Mucosa of descending colon (tissue), 3 donors: ENCODE measurements around the gene CDH4. TPM values are rescaled to one million over a fixed set of nuclear protein-coding genes. Genes with fewer than 3 reads are reported as not detected.
A peak's percentile ranks its signal among the peaks of the same experiment; 100 is the strongest.

Source experiments
- ATAC-seq: fragments of 200-7000 bp; cut with Tn5 transposase; one replicate; pipeline ENCODE4 v1.9.1; 2020; ENCODE audit warnings: mild to moderate bottlenecking, moderate library complexity
- DNase-seq, 3 donors: peaks; one replicate each; pipeline ENCODE4 v3.0.0-alpha.2; 2020
- H3K36me3 ChIP-seq: fragments of 200-600 bp; one replicate; pipeline ENCODE4 v1.8.0; 2021; ENCODE audit warnings: low read depth, mild to moderate bottlenecking
- H3K4me1 ChIP-seq: fragments of 200-600 bp; one replicate; pipeline ENCODE4 v1.8.0; 2021; ENCODE audit warnings: low read depth, mild to moderate bottlenecking
- H3K4me3 ChIP-seq: fragments of 200-600 bp; one replicate; pipeline ENCODE4 v1.8.0; 2021; ENCODE audit warnings: mild to moderate bottlenecking
- H3K9me3 ChIP-seq: fragments of 200-600 bp; one replicate; pipeline ENCODE4 v1.8.0; 2021; ENCODE audit warnings: mild to moderate bottlenecking
- intact Hi-C, 2 donors: fragments of 100-400 bp; cut with DNase I in 1 of 2; cut with micrococcal nuclease in 1 of 2; formaldehyde crosslinking; loops; one replicate each; pipeline versions ENCODE4 v1.11.0 to v1.11.1; 2022; cut with DNase I, micrococcal nuclease
- total RNA-seq, 3 donors: library from RNA; stranded (reverse); fragmentation: NEBNext Ultra II Directional in 2 of 3; extraction: Animal tissue kit (Norgen Biotek cat#: 25700) in 2 of 3; gene quantifications; one replicate each; pipeline versions ENCODE4 v1.2.1 to v1.2.4, GENCODE V29; 2021 to 2023
- TF ChIP-seq, protein P1 (sequence below): fragments of 200-600 bp; IDR thresholded peaks from one replicate; pipeline ENCODE4 v1.8.0; 2022; ENCODE audit warnings: antibody characterized with exemption, mild to moderate bottlenecking
- donor health status: DM: no; HTN: no; CAD: no; lungs with moderate emphysema.
- donor health status: DM: no; HTN: no; CAD: no.
- donor health status: DM: no; HTN: yes; CAD: no.

The CDH4 gene
- total RNA-seq, 3 donors from 2014 or later: 0.16 TPM; not detected in 2

- Histone ChIP-seq H3K36me3 (no peaks in the 10 kb centered on the region), H3K9me3 (no peaks in the 10 kb centered on the region), H3K4me1 (no peaks in the 10 kb centered on the region), H3K4me3 (no peak overlapping the region)
- ATAC-seq: no peak
- DNase-seq: no peak
- TF ChIP-seq, protein P1, sequence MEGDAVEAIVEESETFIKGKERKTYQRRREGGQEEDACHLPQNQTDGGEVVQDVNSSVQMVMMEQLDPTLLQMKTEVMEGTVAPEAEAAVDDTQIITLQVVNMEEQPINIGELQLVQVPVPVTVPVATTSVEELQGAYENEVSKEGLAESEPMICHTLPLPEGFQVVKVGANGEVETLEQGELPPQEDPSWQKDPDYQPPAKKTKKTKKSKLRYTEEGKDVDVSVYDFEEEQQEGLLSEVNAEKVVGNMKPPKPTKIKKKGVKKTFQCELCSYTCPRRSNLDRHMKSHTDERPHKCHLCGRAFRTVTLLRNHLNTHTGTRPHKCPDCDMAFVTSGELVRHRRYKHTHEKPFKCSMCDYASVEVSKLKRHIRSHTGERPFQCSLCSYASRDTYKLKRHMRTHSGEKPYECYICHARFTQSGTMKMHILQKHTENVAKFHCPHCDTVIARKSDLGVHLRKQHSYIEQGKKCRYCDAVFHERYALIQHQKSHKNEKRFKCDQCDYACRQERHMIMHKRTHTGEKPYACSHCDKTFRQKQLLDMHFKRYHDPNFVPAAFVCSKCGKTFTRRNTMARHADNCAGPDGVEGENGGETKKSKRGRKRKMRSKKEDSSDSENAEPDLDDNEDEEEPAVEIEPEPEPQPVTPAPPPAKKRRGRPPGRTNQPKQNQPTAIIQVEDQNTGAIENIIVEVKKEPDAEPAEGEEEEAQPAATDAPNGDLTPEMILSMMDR: no peak
- intact Hi-C loops: no loop called here
Measured at GRCh38 chr20:61922936-61923335, 670.9 kb downstream of the CDH4 start.

DNA sequence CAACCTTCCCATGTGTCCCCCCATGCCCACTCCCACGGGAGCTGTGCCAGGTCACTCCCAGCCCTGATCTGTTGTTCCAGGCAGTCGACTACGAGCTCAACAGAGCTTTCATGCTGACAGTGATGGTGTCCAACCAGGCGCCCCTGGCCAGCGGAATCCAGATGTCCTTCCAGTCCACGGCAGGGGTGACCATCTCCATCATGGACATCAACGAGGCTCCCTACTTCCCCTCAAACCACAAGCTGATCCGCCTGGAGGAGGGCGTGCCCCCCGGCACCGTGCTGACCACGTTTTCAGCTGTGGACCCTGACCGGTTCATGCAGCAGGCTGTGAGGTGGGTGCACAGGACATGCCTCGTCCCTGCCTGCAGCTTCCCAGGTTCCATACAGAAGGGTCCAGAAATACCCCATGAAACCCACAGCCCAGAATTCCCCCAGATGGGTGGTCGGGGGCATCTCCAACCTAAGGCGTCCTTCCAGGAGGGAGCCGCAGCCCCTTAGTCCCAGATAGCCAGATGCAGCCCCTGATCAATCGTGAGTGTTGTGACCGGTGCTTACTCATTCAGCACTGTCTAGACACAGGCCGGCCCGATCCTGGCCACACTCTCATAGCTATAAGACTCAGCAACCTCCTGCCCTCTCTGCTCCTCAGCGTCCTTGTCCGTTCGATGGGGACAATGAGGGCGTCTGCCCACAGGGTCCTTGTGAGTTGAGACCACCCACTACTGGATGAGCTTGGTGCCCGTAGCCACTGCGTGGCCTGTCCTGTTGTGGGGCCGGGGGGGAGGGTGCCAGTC is 671.5 kb downstream of the CDH4 start:
- TF ChIP-seq, protein P1: no peak
- Histone ChIP-seq H3K4me3 (no peak overlapping the region), H3K36me3 (no peaks in the 10 kb centered on the region), H3K9me3 (no peaks in the 10 kb centered on the region), H3K4me1 (no peaks in the 10 kb centered on the region)
- DNase-seq (no peak), ATAC-seq (no peak)
- intact Hi-C loops: no loop called here

DNA sequence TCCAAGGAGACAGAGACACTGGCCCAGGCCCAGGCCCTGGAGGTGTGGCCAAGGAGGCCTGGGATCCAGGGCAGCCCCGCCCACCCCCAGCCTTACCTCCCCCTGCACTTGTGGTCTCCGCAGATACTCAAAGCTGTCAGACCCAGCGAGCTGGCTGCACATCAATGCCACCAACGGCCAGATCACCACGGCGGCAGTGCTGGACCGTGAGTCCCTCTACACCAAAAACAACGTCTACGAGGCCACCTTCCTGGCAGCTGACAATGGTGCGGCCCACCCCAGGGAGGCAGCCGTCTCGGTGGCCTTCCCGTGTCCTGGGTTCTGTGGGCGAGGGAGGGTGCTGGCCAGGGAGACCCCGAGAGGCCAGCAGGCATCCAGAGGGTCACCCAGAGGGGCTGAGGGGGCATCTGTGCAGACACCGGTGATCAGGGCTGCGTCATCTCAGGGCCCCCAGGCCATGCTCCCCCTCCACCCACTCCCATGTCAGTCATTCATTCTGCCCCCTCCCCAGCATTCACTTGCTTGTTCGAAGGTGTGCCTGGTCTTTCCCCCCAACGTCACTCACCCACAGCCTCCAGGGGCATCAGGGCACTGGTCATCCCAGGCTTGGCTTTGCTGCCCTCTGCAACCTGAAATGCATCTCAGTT is 672.3 kb downstream of the CDH4 start:
- DNase-seq (peak in 1 of 3 donors; percentile 28), ATAC-seq (no peak)
- H3K4me1 ChIP-seq: no peaks in the 10 kb centered on the region
- intact Hi-C loops: no loop called here
- no peak overlapping the region for H3K4me3 ChIP-seq
- TF ChIP-seq, protein P1: no peak
- no peaks in the 10 kb centered on the region for H3K36me3 ChIP-seq
- H3K9me3 ChIP-seq: no peaks in the 10 kb centered on the region

GRCh38 chr20:61924858-61925554 is 672.9 kb downstream of the CDH4 start:
- H3K9me3 ChIP-seq: no peaks in the 10 kb centered on the region
- intact Hi-C loops: no loop called here

DNA sequence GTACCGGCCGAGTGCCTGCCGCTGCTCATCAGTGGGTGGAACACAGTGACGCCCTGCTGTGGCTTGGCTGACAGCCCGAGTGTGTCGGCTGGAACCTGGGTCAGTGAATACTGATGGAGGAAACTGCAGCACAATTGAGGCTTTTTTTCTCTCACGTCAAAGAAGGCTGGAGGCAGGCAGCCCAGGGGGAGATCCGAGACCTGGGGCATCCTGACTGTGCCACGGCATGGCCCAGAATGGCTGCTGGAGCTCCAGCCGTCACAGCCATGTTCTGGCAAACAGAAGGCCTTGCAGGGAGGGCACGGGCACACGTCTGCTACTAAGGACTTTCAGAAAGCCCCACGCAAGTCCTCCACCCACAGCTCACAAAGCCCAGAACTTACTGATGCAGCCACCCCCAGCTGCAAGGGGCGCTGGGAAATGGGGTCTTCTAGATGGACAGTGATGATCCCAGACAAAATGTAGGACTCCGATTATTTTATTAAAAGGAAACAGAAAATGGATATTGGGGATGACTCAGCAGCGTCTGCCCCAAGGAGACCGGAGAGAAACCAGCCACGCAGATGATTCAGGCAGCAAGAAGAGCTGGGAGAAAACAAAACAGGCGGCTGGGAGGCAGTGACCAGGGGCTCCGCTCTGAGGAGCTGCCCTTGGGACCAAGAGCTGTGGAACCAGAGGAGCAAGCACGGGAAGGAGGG is 673.6 kb downstream of the CDH4 start:
- no peak for ATAC-seq
- H3K36me3 ChIP-seq: no peaks in the 10 kb centered on the region
- H3K9me3 ChIP-seq: no peaks in the 10 kb centered on the region
- DNase-seq: peak in 1 of 3 donors; percentile 33
- TF ChIP-seq, protein P1: no peak
- H3K4me3 ChIP-seq: no peak overlapping the region
- intact Hi-C loops: no loop called here
- no peaks in the 10 kb centered on the region for H3K4me1 ChIP-seq

More at GRCh38 chr20:61924858-61925554, 672.9 kb downstream of the CDH4 start:
- ATAC-seq (no peak), DNase-seq (peak in 1 of 3 donors; percentile 24)
- H3K36me3 ChIP-seq: no peaks in the 10 kb centered on the region
- no peak overlapping the region for H3K4me3 ChIP-seq
- H3K4me1 ChIP-seq: no peaks in the 10 kb centered on the region
- TF ChIP-seq, protein P1: no peak
